GM12875 (cell line): ENCODE measurements around the gene DHRS7.
A peak's percentile ranks its signal among the peaks of the same experiment; 100 is the strongest.

ENCODE experiments used
- H3K4me3 ChIP-seq: one replicate; pipeline ENCODE4 v1.5.1; 2011; ENCODE audit warnings: low read depth, low read length, control low read depth
- TF ChIP-seq, protein P1 (sequence below): IDR thresholded peaks from 2 replicates; pipeline ENCODE4 v1.5.1; 2011; ENCODE audit warnings: low read depth, mild to moderate bottlenecking, control low read depth, inconsistent platforms, low read length, moderate library complexity, borderline replicate concordance; ENCODE audit not compliant: insufficient read depth

DHRS7 gene, protein sequence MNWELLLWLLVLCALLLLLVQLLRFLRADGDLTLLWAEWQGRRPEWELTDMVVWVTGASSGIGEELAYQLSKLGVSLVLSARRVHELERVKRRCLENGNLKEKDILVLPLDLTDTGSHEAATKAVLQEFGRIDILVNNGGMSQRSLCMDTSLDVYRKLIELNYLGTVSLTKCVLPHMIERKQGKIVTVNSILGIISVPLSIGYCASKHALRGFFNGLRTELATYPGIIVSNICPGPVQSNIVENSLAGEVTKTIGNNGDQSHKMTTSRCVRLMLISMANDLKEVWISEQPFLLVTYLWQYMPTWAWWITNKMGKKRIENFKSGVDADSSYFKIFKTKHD

GRCh38 chr14:60164712-60165546 lies at the start of gene DHRS7:
Gene DHRS7 (minus strand): TSS chr14:60165398. CDS start chr14:60165309, 89 bp downstream.
- peak within 1 kb of the TSS; percentile 69 for H3K4me3 ChIP-seq
- TF ChIP-seq, protein P1, sequence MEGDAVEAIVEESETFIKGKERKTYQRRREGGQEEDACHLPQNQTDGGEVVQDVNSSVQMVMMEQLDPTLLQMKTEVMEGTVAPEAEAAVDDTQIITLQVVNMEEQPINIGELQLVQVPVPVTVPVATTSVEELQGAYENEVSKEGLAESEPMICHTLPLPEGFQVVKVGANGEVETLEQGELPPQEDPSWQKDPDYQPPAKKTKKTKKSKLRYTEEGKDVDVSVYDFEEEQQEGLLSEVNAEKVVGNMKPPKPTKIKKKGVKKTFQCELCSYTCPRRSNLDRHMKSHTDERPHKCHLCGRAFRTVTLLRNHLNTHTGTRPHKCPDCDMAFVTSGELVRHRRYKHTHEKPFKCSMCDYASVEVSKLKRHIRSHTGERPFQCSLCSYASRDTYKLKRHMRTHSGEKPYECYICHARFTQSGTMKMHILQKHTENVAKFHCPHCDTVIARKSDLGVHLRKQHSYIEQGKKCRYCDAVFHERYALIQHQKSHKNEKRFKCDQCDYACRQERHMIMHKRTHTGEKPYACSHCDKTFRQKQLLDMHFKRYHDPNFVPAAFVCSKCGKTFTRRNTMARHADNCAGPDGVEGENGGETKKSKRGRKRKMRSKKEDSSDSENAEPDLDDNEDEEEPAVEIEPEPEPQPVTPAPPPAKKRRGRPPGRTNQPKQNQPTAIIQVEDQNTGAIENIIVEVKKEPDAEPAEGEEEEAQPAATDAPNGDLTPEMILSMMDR: peak; percentile 49

DNA sequence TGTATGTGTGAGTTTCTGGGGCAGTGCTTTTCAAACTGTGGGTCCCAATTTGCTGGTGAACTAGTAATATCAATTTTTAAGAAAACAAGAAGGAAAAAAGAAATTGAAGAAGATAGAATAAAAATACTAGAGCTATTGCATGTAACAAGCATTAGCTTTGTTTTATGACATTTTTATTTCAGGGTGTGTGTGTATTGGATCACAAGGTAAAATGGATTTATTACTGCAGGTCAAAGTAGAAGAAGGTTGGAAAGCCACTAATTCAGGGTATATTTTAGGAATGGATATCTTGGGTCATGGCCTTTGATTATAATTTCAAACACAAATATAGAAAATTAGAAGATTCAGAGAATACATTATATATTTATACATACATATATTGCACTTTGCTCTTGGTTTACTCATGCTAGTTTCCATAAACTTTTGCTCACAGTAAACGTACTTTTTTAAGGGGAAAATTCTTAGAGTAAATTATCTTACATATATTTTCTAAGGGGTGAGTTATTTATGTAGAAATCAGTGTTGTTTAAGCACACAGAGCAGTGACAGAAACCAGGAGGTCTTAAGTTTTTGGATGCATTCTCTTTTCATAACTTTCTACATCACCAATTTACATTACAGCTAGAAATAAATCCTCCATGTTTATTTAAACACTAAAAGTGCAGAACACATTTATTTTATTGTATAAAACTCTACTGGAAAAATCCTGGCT lies 49.4 kb upstream of the DHRS7 start:
- H3K4me3 ChIP-seq: no peak overlapping the region
- TF ChIP-seq, protein P1: no peak

DNA sequence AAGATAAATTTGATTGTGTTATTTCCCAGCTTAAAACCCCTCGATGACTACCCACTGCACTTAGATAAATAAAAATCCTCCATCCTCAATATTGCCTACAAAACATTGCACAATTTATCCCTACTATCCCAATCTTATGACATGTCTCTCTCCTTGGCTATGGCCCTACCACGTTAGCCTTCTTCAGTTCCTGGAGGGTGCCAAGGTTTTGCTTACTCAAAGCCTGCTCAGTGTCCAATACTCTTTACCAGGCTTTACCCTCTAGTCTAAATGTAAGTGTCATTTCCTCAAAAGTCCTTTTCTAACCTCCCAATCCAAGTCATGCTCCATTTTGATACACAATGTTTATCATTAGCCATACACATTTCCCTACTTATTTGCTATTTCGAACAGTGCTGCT lies 48.8 kb upstream of the DHRS7 start:
- TF ChIP-seq, protein P1: no peak
- H3K4me3 ChIP-seq: no peak overlapping the region

DNA sequence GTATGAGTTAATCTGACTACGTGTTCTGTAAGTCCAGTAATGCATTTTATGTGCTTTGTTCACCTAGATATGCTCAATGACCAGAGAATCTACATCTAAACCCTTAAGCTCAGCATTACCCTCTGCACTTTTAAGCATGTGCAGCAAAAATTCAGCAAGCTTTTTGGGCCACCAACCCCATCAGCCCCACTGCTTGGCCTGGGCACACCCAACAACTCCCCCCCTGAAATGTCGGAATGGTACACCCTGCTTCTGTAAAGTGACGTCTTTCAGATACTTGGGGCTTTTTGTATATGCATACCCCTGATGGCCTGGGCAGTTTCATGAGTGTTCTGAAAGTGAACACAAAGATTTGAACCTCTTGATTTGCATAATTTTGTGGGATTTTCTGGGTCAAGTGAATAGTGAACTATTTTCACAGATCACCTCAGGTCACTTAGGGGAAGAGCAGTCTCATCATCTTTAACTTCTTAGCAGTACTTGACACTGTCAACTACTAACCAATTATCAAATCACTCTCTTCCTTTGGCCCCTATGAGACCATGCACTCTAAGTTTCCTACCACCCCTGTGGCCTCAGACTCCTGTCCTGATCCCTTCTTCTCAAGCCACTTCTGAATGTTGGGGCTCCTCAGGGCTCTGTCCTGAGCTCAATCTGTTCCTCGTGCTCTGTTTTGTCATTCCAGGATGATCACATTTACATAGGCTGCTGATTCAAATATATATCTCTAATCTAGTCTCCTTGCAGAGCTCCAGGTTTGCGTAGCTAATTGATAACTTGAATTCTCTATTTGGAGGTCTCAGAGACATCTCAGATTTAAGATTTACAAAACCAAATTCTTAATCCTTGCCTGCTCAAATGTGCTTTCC lies 47.5 kb upstream of the DHRS7 start:
- no peak overlapping the region for H3K4me3 ChIP-seq
- TF ChIP-seq, protein P1: no peak

DNA sequence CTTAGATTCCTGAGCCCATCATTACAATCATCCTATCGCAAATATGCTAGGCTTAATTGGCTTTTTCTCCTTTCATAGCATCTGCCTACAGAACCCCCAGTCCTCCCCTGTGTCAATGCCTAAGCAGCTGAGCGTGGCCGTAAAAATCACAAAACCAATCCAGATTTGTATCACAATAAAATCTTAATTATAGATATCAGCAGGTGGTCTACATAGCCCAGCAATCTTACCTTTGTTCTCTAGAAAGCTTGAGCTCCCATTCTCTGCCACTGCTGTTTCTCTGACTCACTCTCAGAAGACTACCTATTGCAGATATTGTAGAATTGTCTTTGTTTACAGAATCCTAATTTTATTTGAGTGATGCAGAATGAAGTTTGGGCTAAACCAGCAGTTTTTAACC lies 46.0 kb upstream of the DHRS7 start:
- TF ChIP-seq, protein P1: no peak
- no peak overlapping the region for H3K4me3 ChIP-seq

GRCh38 chr14:60210703-60211102 lies 45.5 kb upstream of the DHRS7 start:
- H3K4me3 ChIP-seq: no peak overlapping the region
- TF ChIP-seq, protein P1: no peak
